Measurements from ENCODE around the gene TMEM240. TPM values are rescaled to one million over a fixed set of nuclear protein-coding genes. Genes with fewer than 3 reads are reported as not detected.

The TMEM240 gene
- total and polyA plus RNA-seq, 2 of the 8 experiments (the other 6 are each of a cell fraction or from before 2014, with no cell fraction given), result 3.6 to 5.7 TPM

DNA sequence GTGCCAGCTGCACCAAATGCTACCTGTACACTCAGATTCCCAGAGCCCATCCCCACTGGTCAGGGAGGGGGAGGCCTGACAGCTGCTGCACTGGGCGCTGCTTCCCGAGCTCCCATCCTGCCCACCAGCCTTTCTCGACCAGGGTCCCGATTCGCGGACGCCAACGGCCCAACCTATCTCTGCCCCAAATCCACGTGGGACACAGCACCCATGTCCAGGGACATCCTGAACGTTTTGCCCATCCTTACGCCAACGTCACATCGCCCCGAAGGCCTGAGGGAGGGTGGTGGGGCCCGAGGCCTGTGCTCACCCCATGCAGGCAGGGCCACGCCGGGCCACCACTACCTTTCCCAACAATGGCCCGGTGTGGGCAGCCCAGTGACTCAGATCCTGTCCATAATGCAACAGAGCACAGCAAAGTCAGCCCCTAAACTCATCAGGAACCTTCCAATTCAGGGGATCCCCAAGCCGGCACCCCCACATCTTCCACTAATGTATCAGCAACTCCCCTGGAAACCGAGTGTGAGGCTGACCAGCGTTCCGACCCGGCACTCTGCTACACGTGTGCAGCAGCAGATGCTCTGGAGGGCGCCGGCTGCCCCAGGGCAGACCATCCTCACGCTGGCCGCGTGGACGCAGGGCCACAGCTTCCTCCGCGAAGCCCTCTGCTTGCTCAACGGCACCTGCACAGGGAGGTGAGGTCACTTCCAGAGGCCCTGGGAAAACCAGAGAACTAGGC lies 11.3 kb upstream of the TMEM240 start (continued):
- no peak for TF ChIP-seq EZH2 (IDR thresholded peaks at IDR 0.05; ENCODE audit: low read depth, low read length, severe bottlenecking)
